ENCODE measurements around the gene KCNMA1.
"Not testable (repeated sequence)": the region's sequence is repeated elsewhere in the genome, so short reads cannot be mapped to it uniquely, and the experiment has no call there.

The KCNMA1 gene

GRCh38 chr10:77602913-77603533 is 34.6 kb downstream of the KCNMA1 start:
- DNase-seq: no peak

- DNase-seq: no peak
Measured at GRCh38 chr10:77602231-77602912, 35.2 kb downstream of the KCNMA1 start.

- DNase-seq: no peak
Measured at GRCh38 chr10:77601488-77601887, 36.1 kb downstream of the KCNMA1 start.

DNA sequence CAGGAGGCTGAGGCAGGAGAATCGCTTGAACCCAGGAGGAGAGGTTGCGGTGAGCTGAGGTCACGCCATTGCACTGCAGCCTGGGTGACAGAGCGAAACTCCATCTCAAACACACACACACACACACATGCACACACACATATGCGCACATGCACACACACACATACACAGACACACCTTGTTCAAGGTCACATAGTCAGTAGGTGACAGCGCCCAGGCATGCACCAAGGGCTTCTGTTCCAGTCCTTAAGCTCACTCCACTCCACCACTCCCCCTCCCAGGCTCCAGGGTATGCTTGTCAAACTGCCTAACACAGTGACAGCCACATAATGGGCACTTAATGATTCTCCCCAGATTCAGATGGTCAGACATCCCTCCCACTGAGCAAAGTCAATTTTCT is 37.0 kb downstream of the KCNMA1 start:
- no peak for DNase-seq

DNA sequence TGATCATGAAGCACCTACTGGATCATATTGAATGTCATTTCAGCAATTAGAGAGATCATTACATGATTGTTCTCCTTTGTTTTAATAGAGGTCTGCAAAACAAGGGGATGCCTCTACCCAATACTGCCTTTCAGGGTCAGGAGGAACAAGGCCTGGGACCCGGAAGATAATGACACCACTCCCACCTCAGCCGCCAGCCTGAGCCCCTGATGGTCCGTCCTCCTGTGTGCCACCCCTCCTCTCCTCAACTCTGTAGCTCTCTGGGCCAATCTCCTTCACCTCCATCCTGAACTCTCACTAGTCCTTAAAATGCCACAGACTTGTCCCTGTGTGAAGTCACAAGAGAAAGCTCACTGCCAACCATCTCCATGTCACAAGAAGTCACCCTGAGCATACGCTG is 38.0 kb downstream of the KCNMA1 start:
- no peak for DNase-seq

GRCh38 chr10:77598606-77599005 is 39.0 kb downstream of the KCNMA1 start:
- DNase-seq: no peak

- DNase-seq: no peak
Measured at GRCh38 chr10:77597560-77597959, 40.0 kb downstream of the KCNMA1 start.

DNA sequence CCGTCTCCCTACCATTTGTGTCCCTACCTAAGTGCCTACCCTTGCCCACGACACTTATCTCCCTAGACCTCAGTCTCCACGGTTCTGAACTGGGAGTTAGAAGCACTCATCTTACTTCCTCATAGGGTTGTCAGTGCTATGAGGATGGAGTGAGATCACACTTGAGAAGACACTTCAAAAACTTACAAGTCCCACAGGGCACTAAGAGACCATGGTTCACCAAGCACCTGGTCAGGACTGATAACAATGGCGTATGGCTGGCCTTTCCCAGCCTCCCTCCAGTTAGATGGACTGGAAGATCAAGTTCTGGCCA is 43.2 kb downstream of the KCNMA1 start:
- DNase-seq: no peak

- DNase-seq: no peak
Measured at GRCh38 chr10:77593771-77594470, 43.7 kb downstream of the KCNMA1 start.

DNA sequence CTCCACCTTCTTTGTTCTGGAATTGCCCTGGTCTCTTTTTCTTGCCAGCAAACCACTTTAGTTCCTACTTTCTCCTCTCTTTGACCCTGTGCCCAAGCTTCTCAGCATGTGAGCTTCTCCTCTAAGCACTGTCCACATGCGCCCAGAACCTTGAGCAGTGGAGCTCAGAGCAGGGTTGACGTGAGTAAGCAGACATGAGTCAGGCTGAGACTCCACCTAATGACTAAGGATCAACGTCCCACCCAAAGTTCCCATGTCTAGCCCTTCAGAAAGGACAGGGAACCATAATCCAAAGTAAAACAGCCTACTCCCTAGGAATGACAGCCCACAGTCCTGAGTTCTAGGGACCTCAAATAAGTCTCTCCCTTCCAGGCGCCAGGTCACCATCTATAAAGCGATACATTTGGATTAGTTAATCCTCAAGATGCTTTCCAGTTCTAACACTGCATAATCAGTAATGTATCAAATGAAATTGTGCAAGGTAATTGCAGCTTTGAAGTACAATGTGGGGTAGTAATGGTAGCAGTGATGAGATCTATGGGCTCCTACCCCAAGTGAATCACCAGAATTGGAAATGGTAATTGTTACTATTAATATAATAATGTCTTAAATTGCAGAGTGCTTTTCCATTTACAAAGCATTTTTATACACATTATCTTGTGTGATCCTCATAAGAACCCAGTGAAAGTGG is 44.5 kb downstream of the KCNMA1 start:
- DNase-seq: no peak

GRCh38 chr10:77592510-77592909 is 45.1 kb downstream of the KCNMA1 start:
- no peak for DNase-seq

DNA sequence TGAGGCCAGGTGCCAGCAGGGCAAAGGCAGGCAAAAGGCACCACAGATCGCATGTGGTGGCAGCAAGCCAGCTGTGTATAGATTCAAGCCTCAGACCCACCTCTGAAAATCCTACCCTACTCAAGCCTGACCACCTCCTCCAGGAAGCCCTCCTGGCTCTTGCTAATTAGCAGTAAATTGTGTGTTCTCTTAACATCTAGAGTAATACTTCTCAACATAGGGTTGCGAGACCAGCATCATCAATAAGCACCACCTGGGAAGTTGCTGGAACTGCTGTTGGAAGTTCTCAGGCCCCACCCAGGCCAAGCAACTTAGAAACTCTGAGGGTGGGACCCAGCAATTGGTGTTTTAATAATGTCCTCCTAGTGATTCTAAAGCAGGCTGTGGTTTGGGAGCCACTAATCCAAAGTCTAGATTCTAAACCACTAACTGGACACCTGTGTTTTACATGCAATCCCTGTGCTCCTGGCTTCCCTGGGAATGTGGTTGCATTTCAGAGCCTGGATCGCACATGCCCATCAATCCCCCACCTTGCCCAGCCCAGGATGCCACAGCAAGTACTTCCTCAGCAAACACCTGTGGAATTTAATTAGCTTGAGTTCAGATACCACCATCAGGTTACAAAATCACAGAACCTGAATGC is 46.2 kb downstream of the KCNMA1 start:
- DNase-seq: no peak

GRCh38 chr10:77590344-77591237 is 47.0 kb downstream of the KCNMA1 start:
- no peak for DNase-seq

GRCh38 chr10:77589703-77590102 is 47.9 kb downstream of the KCNMA1 start:
- DNase-seq: not testable (repeated sequence)

DNA sequence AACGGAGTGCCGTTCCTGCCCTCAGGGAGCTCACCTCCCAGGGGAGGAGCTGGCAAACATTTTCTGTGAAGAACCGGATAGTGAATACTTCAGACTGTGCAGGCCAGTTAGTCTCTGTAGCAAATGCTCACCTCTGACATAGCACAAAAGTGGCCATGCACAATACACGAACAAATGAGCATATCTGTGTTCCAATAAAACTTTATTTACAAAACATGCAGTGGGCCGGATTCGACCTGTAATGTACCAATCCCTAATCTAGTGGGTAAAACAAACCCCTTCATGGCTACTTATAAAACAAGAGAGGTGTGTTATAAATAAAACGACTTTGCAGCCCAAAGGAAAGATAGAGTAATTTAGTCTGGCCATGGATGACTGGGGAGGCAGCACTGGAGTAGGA is 48.7 kb downstream of the KCNMA1 start:
- no peak for DNase-seq

- DNase-seq: no peak
Measured at GRCh38 chr10:77587416-77587790, 50.2 kb downstream of the KCNMA1 start.

DNA sequence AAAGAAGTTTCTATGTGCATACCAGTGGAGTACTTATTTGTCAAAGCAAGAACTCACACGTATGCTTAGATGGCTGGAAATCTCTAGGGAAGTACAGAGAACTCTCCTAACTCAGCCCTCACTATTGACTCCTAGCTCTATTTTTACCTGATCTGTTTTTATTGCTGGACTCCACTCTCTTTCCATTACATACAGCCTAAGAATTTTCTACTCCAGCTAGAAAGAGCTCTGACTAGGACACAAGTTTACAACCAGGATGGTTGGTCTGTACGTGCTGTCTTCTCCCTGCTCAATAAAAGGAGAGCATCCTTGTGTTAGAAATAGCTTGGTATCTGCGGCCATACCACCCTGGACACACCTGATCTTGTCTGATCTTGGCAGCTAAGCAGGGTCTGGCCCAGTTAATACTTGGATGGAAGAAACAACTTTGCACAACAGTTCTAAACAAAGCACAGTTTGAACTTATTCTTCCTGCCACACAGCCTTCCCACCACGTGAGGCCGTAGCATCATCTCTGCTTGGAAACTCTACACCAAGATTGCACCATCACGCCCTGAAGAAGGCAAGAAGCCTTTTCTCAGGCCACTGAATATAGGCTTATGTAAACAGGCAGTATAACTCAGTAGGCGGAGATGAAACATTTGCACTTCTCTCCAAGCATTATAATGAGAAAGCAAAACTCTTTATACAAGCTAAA is 50.7 kb downstream of the KCNMA1 start:
- DNase-seq: no peak

- no peak for DNase-seq
Measured at GRCh38 chr10:77584938-77585337, 52.7 kb downstream of the KCNMA1 start.

DNA sequence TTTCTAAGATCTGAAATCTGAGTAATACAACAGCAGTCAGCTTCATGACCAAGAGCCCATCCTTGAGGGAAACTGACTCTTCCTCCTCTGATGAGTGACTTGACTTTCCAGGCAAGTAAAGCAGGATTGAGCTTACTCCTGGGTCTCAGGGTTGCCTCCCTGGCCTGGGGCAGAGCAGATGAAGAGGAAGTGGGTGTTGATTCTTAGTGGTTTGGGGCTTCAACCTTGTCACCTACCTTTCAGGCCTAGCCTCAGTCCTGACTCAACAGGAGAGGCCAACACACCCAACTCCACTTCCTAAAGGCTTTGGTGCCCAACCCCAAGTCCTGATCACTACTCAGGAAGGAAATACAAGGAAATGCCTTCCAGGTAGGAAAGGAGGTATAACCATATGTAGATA is 54.1 kb downstream of the KCNMA1 start:
- no peak for DNase-seq

DNA sequence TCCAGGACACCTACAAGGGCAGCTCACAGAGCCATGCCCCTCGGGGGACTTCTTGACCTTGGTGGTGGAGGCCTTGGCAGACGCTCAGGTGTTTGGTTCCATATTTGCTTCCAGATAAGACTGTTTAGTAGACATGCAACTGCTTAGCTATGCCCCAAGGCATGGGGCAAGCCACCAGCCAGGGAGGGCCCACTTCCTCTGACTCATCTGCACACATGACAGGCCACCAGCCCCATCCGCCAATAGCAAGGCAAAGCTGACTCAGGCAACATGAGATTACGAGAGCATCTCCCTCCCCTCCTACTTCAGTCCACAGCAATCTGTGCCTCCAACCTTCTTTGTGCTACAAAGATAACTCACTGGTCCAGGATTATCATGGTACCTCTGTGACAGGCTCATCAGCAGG is 54.9 kb downstream of the KCNMA1 start:
- DNase-seq: no peak

DNA sequence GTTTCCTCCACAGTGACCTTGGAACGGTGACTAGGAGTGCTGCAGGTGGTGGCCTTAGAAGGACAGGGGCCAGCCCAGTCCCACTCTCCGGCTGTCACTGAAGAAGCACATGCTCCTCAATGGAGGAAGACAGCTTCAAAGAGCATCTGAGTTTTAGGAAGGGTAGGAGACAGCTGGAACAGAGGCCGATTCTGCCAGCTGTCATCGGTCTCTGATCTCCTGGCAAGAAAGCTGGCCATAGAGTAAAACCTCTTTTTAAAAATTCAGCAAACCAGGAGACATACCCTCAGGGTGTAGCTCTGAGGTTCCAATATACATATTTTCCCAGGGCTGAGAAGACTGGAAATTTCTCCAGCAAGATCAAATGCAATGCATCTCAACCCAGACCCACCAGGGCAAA is 55.9 kb downstream of the KCNMA1 start:
- no peak for DNase-seq

- DNase-seq: no peak
Measured at GRCh38 chr10:77580482-77580881, 57.1 kb downstream of the KCNMA1 start.
